ENCODE data around the gene OR52L1.

The OR52L1 gene

GRCh38 chr11:6012035-6012668 is 25.4 kb upstream of the OR52L1 start:
- H3K36me3 ChIP-seq: no peaks in the 10 kb centered on the region
- no peaks in the 10 kb centered on the region for H3K27me3 ChIP-seq
- no peak overlapping the region for H3K4me3 ChIP-seq (ENCODE audit: low read depth, low read length)
- TF ChIP-seq, protein P1, sequence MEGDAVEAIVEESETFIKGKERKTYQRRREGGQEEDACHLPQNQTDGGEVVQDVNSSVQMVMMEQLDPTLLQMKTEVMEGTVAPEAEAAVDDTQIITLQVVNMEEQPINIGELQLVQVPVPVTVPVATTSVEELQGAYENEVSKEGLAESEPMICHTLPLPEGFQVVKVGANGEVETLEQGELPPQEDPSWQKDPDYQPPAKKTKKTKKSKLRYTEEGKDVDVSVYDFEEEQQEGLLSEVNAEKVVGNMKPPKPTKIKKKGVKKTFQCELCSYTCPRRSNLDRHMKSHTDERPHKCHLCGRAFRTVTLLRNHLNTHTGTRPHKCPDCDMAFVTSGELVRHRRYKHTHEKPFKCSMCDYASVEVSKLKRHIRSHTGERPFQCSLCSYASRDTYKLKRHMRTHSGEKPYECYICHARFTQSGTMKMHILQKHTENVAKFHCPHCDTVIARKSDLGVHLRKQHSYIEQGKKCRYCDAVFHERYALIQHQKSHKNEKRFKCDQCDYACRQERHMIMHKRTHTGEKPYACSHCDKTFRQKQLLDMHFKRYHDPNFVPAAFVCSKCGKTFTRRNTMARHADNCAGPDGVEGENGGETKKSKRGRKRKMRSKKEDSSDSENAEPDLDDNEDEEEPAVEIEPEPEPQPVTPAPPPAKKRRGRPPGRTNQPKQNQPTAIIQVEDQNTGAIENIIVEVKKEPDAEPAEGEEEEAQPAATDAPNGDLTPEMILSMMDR (IDR thresholded peaks at IDR 0.05; ENCODE audit: low read depth, low read length): no peak
- H3K9me3 ChIP-seq: no peaks in the 10 kb centered on the region
- H3K4me1 ChIP-seq: no peaks in the 10 kb centered on the region
- DNase-seq: no peak

GRCh38 chr11:6006846-6007245 is 20.1 kb upstream of the OR52L1 start, which contains the start of gene OR56A4:
Gene OR56A4 (minus strand): TSS chr11:6006946. CDS start chr11:6002992, 3,954 bp downstream.
- no peaks in the 10 kb centered on the region for H3K9me3 ChIP-seq

GRCh38 chr11:6006395-6006794 is 19.6 kb upstream of the OR52L1 start:
- Histone ChIP-seq H3K9me3 (no peaks in the 10 kb centered on the region), H3K27me3 (no peaks in the 10 kb centered on the region), H3K4me3 (ENCODE audit: low read depth, low read length) (no peak overlapping the region), H3K36me3 (no peaks in the 10 kb centered on the region), H3K4me1 (no peaks in the 10 kb centered on the region)
- TF ChIP-seq, protein P1 (IDR thresholded peaks at IDR 0.05; ENCODE audit: low read depth, low read length): no peak
- no peak for DNase-seq

More at GRCh38 chr11:6006846-6007245, 20.1 kb upstream of the OR52L1 start, which contains the start of gene OR56A4:
- TF ChIP-seq, protein P1 (IDR thresholded peaks at IDR 0.05; ENCODE audit: low read depth, low read length): no peak
- Histone ChIP-seq H3K4me3 (ENCODE audit: low read depth, low read length) (no peak within 1 kb of the TSS), H3K27me3 (no peaks in the 10 kb centered on the region), H3K4me1 (no peaks in the 10 kb centered on the region), H3K36me3 (no peaks in the 10 kb centered on the region)
- no peak for DNase-seq

DNA sequence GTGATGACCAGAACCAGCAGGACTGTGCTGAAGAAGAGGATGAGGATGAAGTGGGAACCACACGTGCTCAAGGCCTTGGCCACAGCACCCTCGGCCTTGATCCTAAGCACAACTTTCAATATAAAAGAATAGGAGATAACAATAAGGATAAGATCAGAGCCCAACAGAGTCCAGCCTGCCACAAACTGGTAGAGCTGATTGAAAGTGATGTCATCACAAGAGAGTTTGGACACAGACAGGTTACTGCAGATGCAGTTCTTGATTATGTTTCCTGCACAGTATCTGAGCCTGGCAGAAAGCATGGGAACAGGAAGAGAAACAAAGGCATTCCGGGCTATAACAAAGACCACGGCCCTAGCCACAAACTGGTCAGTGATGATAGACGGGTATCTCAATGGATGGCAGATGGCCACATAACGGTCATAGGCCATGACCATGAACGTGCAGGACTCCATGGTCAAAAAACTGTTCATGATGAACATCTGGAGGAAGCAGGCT is 15.5 kb upstream of the OR52L1 start:
- Histone ChIP-seq H3K4me3 (ENCODE audit: low read depth, low read length) (no peak overlapping the region), H3K27me3 (no peaks in the 10 kb centered on the region), H3K36me3 (no peaks in the 10 kb centered on the region), H3K9me3 (no peaks in the 10 kb centered on the region), H3K4me1 (no peaks in the 10 kb centered on the region)
- TF ChIP-seq, protein P1 (IDR thresholded peaks at IDR 0.05; ENCODE audit: low read depth, low read length): no peak
- DNase-seq: no peak

- H3K27me3 ChIP-seq: no peaks in the 10 kb centered on the region
- no peak overlapping the region for H3K4me3 ChIP-seq (ENCODE audit: low read depth, low read length)
- no peaks in the 10 kb centered on the region for H3K4me1 ChIP-seq
- H3K9me3 ChIP-seq: no peaks in the 10 kb centered on the region
- TF ChIP-seq, protein P1 (IDR thresholded peaks at IDR 0.05; ENCODE audit: low read depth, low read length): no peak
- H3K36me3 ChIP-seq: no peaks in the 10 kb centered on the region
- DNase-seq: no peak
Observed at GRCh38 chr11:5994791-5995190, 8.0 kb upstream of the OR52L1 start.

GRCh38 chr11:5992604-5993251 is 5.9 kb upstream of the OR52L1 start:
- no peak overlapping the region for H3K4me3 ChIP-seq (ENCODE audit: low read depth, low read length)
- no peaks in the 10 kb centered on the region for H3K9me3 ChIP-seq
- H3K4me1 ChIP-seq: no peaks in the 10 kb centered on the region
- H3K36me3 ChIP-seq: no peaks in the 10 kb centered on the region
- H3K27me3 ChIP-seq: no peaks in the 10 kb centered on the region
- DNase-seq: no peak
- TF ChIP-seq, protein P1 (IDR thresholded peaks at IDR 0.05; ENCODE audit: low read depth, low read length): peak; percentile 48

All from BE2C (cell line).